ENCODE data around the gene THAP10.

THAP10 gene

GRCh38 chr15:70853318-70853972, 38.8 kb downstream of the THAP10 start:
- H3K36me3 ChIP-seq (ENCODE audit: control insufficient read depth in 2 of 2, insufficient read depth in 1 of 2, low read length in 2 of 2) = peaks cover 9 to 22% of the 10 kb centered on the region in 2 experiments; a peak in 2 of 3 replicates
- peaks cover 9% of the 10 kb centered on the region for H3K4me1 ChIP-seq (ENCODE audit: control insufficient read depth, insufficient read depth, low read length)
- ChIA-PET CTCF (interaction anchor here (1.0 to 3.0 kb wide), 8 partner anchors 10 to 159 kb away, joined by 3 to 15 read pairs (median 8); no protein-coding TSS in a partner anchor), POLR2A (interaction anchor here (0.7 to 1.6 kb wide), 5 partner anchors 10 to 140 kb away, joined by 3 to 8 read pairs (median 4); no protein-coding TSS in a partner anchor)
- peak overlapping the region; percentile 76 for H3K4me3 ChIP-seq (ENCODE audit: low read depth, low read length)
- peak overlapping the region; percentile 93 for H3K27ac ChIP-seq (ENCODE audit: extremely low read depth, low read depth, low read length)
- H3K9me3 ChIP-seq (ENCODE audit: control insufficient read depth, insufficient read depth, low read depth, low read length) = no peaks in the 10 kb centered on the region
- TF ChIP-seq ZNF701 (tag by site-specific recombination; IDR thresholded peaks at IDR 0.05) = no peak; the same call in 1 of the 2 replicates
- TF ChIP-seq GFI1B (tag by site-specific recombination; IDR thresholded peaks at IDR 0.05) = no peak
- TF ChIP-seq ZNF366 (tag by site-specific recombination; conservative IDR thresholded peaks at IDR 0.05) = peak; percentile 48; the same call in 1 of the 2 replicates
- peak; percentile 32 for TF ChIP-seq ZNF660 (tag by site-specific recombination; IDR thresholded peaks at IDR 0.05)
- 0 out of 2 replicates have a peak, but pooled peaks have one; percentile 39 for TF ChIP-seq ZSCAN4 (tag by site-specific recombination; IDR thresholded peaks at IDR 0.05)
- no peak for TF ChIP-seq ZNF394 (tag by site-specific recombination; IDR thresholded peaks at IDR 0.05; ENCODE audit: borderline replicate concordance)
- no peak for TF ChIP-seq ZBTB6 (tag by site-specific recombination; IDR thresholded peaks at IDR 0.05)
- no peak for TF ChIP-seq ZNF555 (tag by site-specific recombination; conservative IDR thresholded peaks at IDR 0.05)
- TF ChIP-seq ZBTB20 (tag by site-specific recombination; IDR thresholded peaks at IDR 0.05) = peak; percentile 74; the same call in 1 of the 2 replicates
- TF ChIP-seq ZNF791 (tag by site-specific recombination; IDR thresholded peaks at IDR 0.05) = no peak
- TF ChIP-seq ZFHX2 (tag by site-specific recombination; conservative IDR thresholded peaks at IDR 0.05) = 0 out of 2 replicates have a peak, but pooled peaks have one; percentile 31
- no peak for TF ChIP-seq ZBTB49 (tag by site-specific recombination; IDR thresholded peaks at IDR 0.05; ENCODE audit: low read depth)
- no peak for TF ChIP-seq ZNF169 (tag by site-specific recombination; IDR thresholded peaks at IDR 0.05)
- TF ChIP-seq ZNF548 (tag by site-specific recombination; IDR thresholded peaks at IDR 0.05) = no peak
- TF ChIP-seq ZFP3 (tag by site-specific recombination; IDR thresholded peaks at IDR 0.05; ENCODE audit: low read depth) = no peak
- no peak for TF ChIP-seq ZNF785 (tag by site-specific recombination; IDR thresholded peaks at IDR 0.05)
- TF ChIP-seq ZNF558 (tag by site-specific recombination; IDR thresholded peaks at IDR 0.05) = no peak
- TF ChIP-seq HIC1 (tag by site-specific recombination; IDR thresholded peaks at IDR 0.05) = peak; percentile 45; the same call in 1 of the 2 replicates
- TF ChIP-seq ZNF449 (tag by site-specific recombination; IDR thresholded peaks at IDR 0.05) = peak; percentile 46; the same call in 1 of the 2 replicates
- no peak for TF ChIP-seq ZNF133 (tag by site-specific recombination; IDR thresholded peaks at IDR 0.05)
- TF ChIP-seq ZNF341 (tag by site-specific recombination; IDR thresholded peaks at IDR 0.05; ENCODE audit: low read depth) = peak; percentile 88
- peak; percentile 82 for TF ChIP-seq ZNF324 (tag by site-specific recombination; IDR thresholded peaks at IDR 0.05)
- TF ChIP-seq REPIN1 (tag by site-specific recombination; IDR thresholded peaks at IDR 0.05; ENCODE audit: low read depth) = no peak
- no peak for TF ChIP-seq ZNF292 (tag by site-specific recombination; IDR thresholded peaks at IDR 0.05; ENCODE audit: borderline replicate concordance, low read depth)
- 0 out of 2 replicates have a peak, but pooled peaks have one; percentile 17 for TF ChIP-seq YY2 (tag by site-specific recombination; IDR thresholded peaks at IDR 0.05)
- peak; percentile 17; the same call in 1 of the 2 replicates for TF ChIP-seq ZNF561 (tag by site-specific recombination; IDR thresholded peaks at IDR 0.05; ENCODE audit: borderline replicate concordance)
- TF ChIP-seq ZBTB21 (tag by site-specific recombination; IDR thresholded peaks at IDR 0.05) = no peak
- TF ChIP-seq ZNF692 (tag by site-specific recombination; IDR thresholded peaks at IDR 0.05) = peak; percentile 88
